SK-N-MC (cell line): ENCODE measurements around the gene GID4.

Experiments
- EZH2 ChIP-seq: fragments of 200-600 bp; sonication (generic); IDR thresholded peaks from one replicate; pipeline ENCODE4 v1.6.1; 2017; ENCODE audit warnings: antibody characterized with exemption
- POLR2AphosphoS5 ChIP-seq: IDR thresholded peaks from 2 replicates; pipeline ENCODE4 v1.6.1; 2012; ENCODE audit warnings: mild to moderate bottlenecking, low read depth, low read length, borderline replicate concordance

DNA sequence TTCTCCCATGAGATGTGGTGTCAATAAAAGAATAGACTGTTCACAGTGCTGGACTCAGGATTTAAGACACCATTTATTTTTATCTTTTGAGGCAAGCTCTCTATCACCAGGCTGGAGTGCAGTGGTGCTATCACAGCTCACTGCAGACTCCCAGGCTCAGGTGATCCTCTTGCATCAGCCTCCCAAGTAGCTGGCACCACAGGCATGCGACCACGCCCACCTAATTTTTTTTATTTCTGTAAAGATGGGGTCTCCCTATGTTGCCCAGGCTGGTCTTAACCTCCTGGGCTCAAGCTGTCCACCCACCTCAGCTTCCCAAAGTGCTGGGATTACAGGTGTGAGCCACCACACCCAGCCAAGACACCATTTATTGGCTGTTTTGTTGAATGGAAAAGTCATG lies 29.9 kb downstream of the GID4 start:
- no peak for TF ChIP-seq POLR2AphosphoS5
- no peak for TF ChIP-seq EZH2
